Parathyroid adenoma (tissue), 2 donors: ENCODE data around the gene LTB4R2.

ENCODE experiments used
- H2AFZ ChIP-seq: fragments of 300-600 bp; sonication (generic); one replicate; pipeline ENCODE4 v1.7.0; 2017; ENCODE audit warnings: antibody characterized with exemption, mild to moderate bottlenecking
- H3K27ac ChIP-seq: fragments of 300-600 bp; sonication (generic); one replicate; pipeline ENCODE4 v1.7.0; 2017
- H3K27me3 ChIP-seq: fragments of 300-600 bp; sonication (generic); one replicate; pipeline ENCODE4 v1.7.0; 2017; ENCODE audit warnings: low read length; ENCODE audit not compliant: control insufficient read depth, insufficient read depth
- H3K36me3 ChIP-seq: fragments of 300-600 bp; sonication (generic); one replicate; pipeline ENCODE4 v1.7.0; 2017; ENCODE audit warnings: low read length; ENCODE audit not compliant: control insufficient read depth, insufficient read depth
- H3K4me1 ChIP-seq: fragments of 300-600 bp; sonication (generic); one replicate; pipeline ENCODE4 v1.7.0; 2017; ENCODE audit warnings: control low read depth
- H3K4me2 ChIP-seq: fragments of 300-600 bp; sonication (generic); one replicate; pipeline ENCODE4 v1.7.0; 2017; ENCODE audit warnings: low read length
- H3K4me3 ChIP-seq: fragments of 300-600 bp; sonication (generic); one replicate; pipeline ENCODE4 v1.7.0; 2017; ENCODE audit warnings: low read depth, low read length
- H3K79me2 ChIP-seq: fragments of 300-600 bp; sonication (generic); one replicate; pipeline ENCODE4 v1.7.0; 2017; ENCODE audit warnings: control low read depth
- H3K9ac ChIP-seq: fragments of 300-600 bp; sonication (generic); one replicate; pipeline ENCODE4 v1.7.0; 2017; ENCODE audit warnings: mild to moderate bottlenecking
- H3K9me3 ChIP-seq: fragments of 300-600 bp; sonication (generic); one replicate; pipeline ENCODE4 v1.7.0; 2017; ENCODE audit warnings: low read length; ENCODE audit not compliant: control insufficient read depth
- TF ChIP-seq, protein P1 (sequence below): fragments of 300-600 bp; sonication (generic); IDR thresholded peaks from one replicate; pipeline ENCODE4 v1.7.0; 2017; ENCODE audit warnings: antibody characterized with exemption, mild to moderate bottlenecking
- donor health status: primary hyperparathyroidism.

LTB4R2 gene

DNA sequence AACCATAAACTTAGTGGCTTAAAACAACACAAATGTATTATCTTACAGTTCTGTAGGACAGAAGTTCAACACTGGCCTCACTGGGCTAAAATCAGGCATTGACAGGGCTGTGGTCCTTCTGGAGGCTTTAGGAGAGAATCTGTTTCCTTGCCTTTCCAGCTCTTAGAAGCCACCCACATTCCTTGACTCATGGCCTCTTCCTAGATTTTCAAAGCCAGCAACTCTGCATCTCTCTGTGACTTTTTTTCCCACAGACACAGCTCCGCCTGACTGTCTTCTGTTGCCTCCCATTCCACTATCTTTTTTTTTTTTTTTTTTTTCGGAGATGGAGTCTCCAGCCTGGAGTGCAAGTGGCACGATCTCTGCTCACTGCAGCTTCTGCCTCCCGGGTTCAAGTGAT is 46.3 kb downstream of the LTB4R2 start:
- H3K4me2 ChIP-seq, result no peak overlapping the region
- H3K4me3 ChIP-seq, result no peak overlapping the region
- no peaks in the 10 kb centered on the region for H3K79me2 ChIP-seq
- H3K9me3 ChIP-seq, result no peaks in the 10 kb centered on the region
- H3K27ac ChIP-seq, result no peak overlapping the region
- H3K36me3 ChIP-seq, result no peaks in the 10 kb centered on the region
- H3K27me3 ChIP-seq, result no peaks in the 10 kb centered on the region
- no peak overlapping the region for H3K9ac ChIP-seq
- TF ChIP-seq, protein P1, sequence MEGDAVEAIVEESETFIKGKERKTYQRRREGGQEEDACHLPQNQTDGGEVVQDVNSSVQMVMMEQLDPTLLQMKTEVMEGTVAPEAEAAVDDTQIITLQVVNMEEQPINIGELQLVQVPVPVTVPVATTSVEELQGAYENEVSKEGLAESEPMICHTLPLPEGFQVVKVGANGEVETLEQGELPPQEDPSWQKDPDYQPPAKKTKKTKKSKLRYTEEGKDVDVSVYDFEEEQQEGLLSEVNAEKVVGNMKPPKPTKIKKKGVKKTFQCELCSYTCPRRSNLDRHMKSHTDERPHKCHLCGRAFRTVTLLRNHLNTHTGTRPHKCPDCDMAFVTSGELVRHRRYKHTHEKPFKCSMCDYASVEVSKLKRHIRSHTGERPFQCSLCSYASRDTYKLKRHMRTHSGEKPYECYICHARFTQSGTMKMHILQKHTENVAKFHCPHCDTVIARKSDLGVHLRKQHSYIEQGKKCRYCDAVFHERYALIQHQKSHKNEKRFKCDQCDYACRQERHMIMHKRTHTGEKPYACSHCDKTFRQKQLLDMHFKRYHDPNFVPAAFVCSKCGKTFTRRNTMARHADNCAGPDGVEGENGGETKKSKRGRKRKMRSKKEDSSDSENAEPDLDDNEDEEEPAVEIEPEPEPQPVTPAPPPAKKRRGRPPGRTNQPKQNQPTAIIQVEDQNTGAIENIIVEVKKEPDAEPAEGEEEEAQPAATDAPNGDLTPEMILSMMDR, result no peak
- H2AFZ ChIP-seq, result no peak overlapping the region
- no peaks in the 10 kb centered on the region for H3K4me1 ChIP-seq

DNA sequence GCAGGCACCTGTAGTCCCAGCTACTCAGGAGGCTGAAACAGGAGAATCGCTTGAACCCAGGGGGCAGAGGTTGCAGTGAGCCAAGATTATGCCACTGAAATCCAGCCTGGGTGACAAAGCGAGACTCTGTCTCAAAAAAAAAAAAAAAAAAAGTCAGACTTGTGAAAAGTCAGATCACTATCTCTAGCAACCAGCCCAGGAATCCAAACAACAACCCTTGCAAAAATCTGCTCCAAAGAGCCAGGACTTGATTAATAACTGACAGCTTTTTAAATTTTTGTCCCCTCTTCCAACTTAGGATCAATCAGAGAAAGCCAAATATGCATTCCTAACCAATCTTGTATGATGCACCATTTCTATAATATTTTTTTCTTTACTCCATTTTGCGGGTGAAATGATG is 50.3 kb downstream of the LTB4R2 start:
- Histone ChIP-seq H3K79me2 (no peaks in the 10 kb centered on the region), H3K36me3 (no peaks in the 10 kb centered on the region), H3K4me2 (no peak overlapping the region), H3K4me1 (peaks cover 3% of the 10 kb centered on the region), H3K4me3 (no peak overlapping the region), H3K27me3 (no peaks in the 10 kb centered on the region), H3K9ac (no peak overlapping the region), H2AFZ (no peak overlapping the region), H3K27ac (no peak overlapping the region), H3K9me3 (no peaks in the 10 kb centered on the region)
- TF ChIP-seq, protein P1, result no peak

DNA sequence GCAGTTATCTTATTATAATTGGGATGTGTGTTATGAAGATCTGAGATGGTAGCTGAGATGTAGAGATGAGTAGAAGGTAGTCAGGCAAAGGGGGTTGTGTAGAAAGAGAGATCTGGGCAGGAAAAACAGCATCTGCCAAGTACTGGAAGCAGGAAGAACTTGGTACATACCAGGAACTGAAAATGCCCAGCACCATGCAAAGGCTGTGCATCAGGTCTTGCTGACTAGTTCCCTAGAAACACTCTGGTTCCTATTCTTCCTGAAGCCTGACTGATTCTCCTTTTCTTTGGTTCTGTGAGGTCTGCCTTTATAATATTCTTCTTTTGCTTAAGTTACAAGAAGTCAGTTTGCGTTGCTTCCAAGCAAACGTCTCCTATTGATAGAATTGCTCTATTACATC is 51.4 kb downstream of the LTB4R2 start:
- Histone ChIP-seq H3K36me3 (no peaks in the 10 kb centered on the region), H2AFZ (no peak overlapping the region), H3K27ac (no peak overlapping the region), H3K79me2 (no peaks in the 10 kb centered on the region), H3K9ac (no peak overlapping the region), H3K4me3 (no peak overlapping the region), H3K4me2 (no peak overlapping the region), H3K9me3 (no peaks in the 10 kb centered on the region), H3K4me1 (peaks cover 9% of the 10 kb centered on the region), H3K27me3 (no peaks in the 10 kb centered on the region)
- TF ChIP-seq, protein P1, result no peak
